ENCODE measurements around the gene NCBP3. TPM values are rescaled to one million over a fixed set of nuclear protein-coding genes. Genes with fewer than 3 reads are reported as not detected.
A peak's percentile ranks its signal among the peaks of the same experiment; 100 is the strongest.

The NCBP3 gene
- polyA plus RNA-seq, 1 donor = 75.0 TPM

- Histone ChIP-seq H3K36me3 (ENCODE audit: control insufficient read depth, insufficient read depth, low read length) (peaks cover 81% of the 10 kb centered on the region), H3K27me3 (ENCODE audit: control insufficient read depth, insufficient read depth, low read length) (no peaks in the 10 kb centered on the region), H3K9me3 (ENCODE audit: control insufficient read depth, low read depth, low read length) (no peaks in the 10 kb centered on the region), H3K4me1 (ENCODE audit: control insufficient read depth, insufficient read depth, low read length) (no peaks in the 10 kb centered on the region), H3K4me3 (ENCODE audit: low read length) (no peak overlapping the region), H3K27ac (ENCODE audit: low read length) (no peak overlapping the region)
- DNase-seq = no peak
- 100% methylated on average over 1 of the region's 15 CpGs for whole genome bisulfite sequencing (ENCODE audit: insufficient coverage, low lambda C conversion rate)
Observed at GRCh38 chr17:3813171-3813570, 32.9 kb downstream of the NCBP3 start.

- Histone ChIP-seq H3K4me1 (ENCODE audit: control insufficient read depth, insufficient read depth, low read length) (no peaks in the 10 kb centered on the region), H3K27me3 (ENCODE audit: control insufficient read depth, insufficient read depth, low read length) (no peaks in the 10 kb centered on the region), H3K9me3 (ENCODE audit: control insufficient read depth, low read depth, low read length) (no peaks in the 10 kb centered on the region), H3K4me3 (ENCODE audit: low read length) (no peak overlapping the region), H3K36me3 (ENCODE audit: control insufficient read depth, insufficient read depth, low read length) (peaks cover 82% of the 10 kb centered on the region), H3K27ac (ENCODE audit: low read length) (no peak overlapping the region)
- 100% methylated on average over 3 of the region's 12 CpGs for WGBS (ENCODE audit: insufficient coverage, low lambda C conversion rate)
- no peak for DNase-seq
Observed at GRCh38 chr17:3812771-3813170, 33.3 kb downstream of the NCBP3 start.

- no peak overlapping the region for H3K27ac ChIP-seq (ENCODE audit: low read length)
- H3K4me3 ChIP-seq (ENCODE audit: low read length) = no peak overlapping the region
- no peaks in the 10 kb centered on the region for H3K9me3 ChIP-seq (ENCODE audit: control insufficient read depth, low read depth, low read length)
- peaks cover 83% of the 10 kb centered on the region for H3K36me3 ChIP-seq (ENCODE audit: control insufficient read depth, insufficient read depth, low read length)
- no peaks in the 10 kb centered on the region for H3K27me3 ChIP-seq (ENCODE audit: control insufficient read depth, insufficient read depth, low read length)
- DNase-seq = no peak
- 81% methylated on average over 3 of the region's 10 CpGs for WGBS (ENCODE audit: insufficient coverage, low lambda C conversion rate)
- no peaks in the 10 kb centered on the region for H3K4me1 ChIP-seq (ENCODE audit: control insufficient read depth, insufficient read depth, low read length)
Observed at GRCh38 chr17:3812284-3812683, 33.8 kb downstream of the NCBP3 start.

GRCh38 chr17:3810019-3810418, 36.0 kb downstream of the NCBP3 start:
- H3K27me3 ChIP-seq (ENCODE audit: control insufficient read depth, insufficient read depth, low read length) = no peaks in the 10 kb centered on the region
- no CpG with 5 or more reads among the region's 4 CpGs for WGBS (ENCODE audit: insufficient coverage, low lambda C conversion rate)
- no peaks in the 10 kb centered on the region for H3K9me3 ChIP-seq (ENCODE audit: control insufficient read depth, low read depth, low read length)
- DNase-seq = no peak
- H3K36me3 ChIP-seq (ENCODE audit: control insufficient read depth, insufficient read depth, low read length) = peaks cover 69% of the 10 kb centered on the region
- H3K4me3 ChIP-seq (ENCODE audit: low read length) = no peak overlapping the region
- H3K4me1 ChIP-seq (ENCODE audit: control insufficient read depth, insufficient read depth, low read length) = peaks cover 8% of the 10 kb centered on the region
- no peak overlapping the region for H3K27ac ChIP-seq (ENCODE audit: low read length)

DNA sequence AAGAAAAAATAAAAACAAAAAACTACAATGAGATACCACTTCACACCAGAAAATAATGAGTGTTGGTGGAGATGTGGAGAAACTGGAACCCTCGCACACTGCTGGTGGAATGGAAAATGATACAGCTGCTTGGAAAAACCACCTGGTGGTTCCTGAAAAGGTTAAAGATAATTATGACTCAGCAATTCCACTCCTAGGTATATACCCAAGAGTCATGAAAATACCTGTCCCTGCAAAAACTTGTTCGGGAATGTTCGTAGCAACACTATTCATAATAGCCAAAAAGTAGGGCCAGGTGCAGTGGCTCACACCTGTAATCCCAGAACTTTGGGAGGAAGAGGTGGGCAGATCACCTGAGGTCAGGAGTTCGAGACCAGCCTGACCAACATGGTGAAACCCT, 36.9 kb downstream of the NCBP3 start:
- DNase-seq = no peak
- Histone ChIP-seq H3K27me3 (ENCODE audit: control insufficient read depth, insufficient read depth, low read length) (no peaks in the 10 kb centered on the region), H3K9me3 (ENCODE audit: control insufficient read depth, low read depth, low read length) (no peaks in the 10 kb centered on the region), H3K4me3 (ENCODE audit: low read length) (no peak overlapping the region), H3K36me3 (ENCODE audit: control insufficient read depth, insufficient read depth, low read length) (peaks cover 61% of the 10 kb centered on the region), H3K4me1 (ENCODE audit: control insufficient read depth, insufficient read depth, low read length) (peaks cover 17% of the 10 kb centered on the region), H3K27ac (ENCODE audit: low read length) (no peak overlapping the region)
- no CpG with 5 or more reads among the region's 4 CpGs for WGBS (ENCODE audit: insufficient coverage, low lambda C conversion rate)

DNA sequence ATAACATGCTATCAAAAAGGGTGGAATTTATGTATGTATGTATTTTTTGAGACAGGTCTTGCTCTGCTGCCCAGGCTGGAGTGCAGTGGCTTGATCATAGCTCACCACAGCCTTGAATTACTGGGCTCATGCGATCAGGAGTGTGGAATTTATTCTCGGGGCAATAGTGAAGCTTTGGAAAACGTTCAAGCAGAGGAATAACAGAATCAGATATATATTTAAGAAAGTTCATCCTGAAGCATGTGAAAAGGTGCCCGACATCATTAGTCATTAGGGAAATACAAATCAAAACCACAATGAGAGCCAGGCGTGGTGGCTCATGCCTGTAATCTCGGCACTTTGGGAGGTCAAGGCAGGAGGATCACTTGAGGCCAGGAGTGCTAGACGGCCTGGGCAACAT, 37.3 kb downstream of the NCBP3 start:
- no peak for DNase-seq
- Histone ChIP-seq H3K27ac (ENCODE audit: low read length) (no peak overlapping the region), H3K4me1 (ENCODE audit: control insufficient read depth, insufficient read depth, low read length) (peaks cover 20% of the 10 kb centered on the region), H3K36me3 (ENCODE audit: control insufficient read depth, insufficient read depth, low read length) (peaks cover 58% of the 10 kb centered on the region), H3K4me3 (ENCODE audit: low read length) (no peak overlapping the region), H3K9me3 (ENCODE audit: control insufficient read depth, low read depth, low read length) (no peaks in the 10 kb centered on the region), H3K27me3 (ENCODE audit: control insufficient read depth, insufficient read depth, low read length) (no peaks in the 10 kb centered on the region)
- 91% methylated on average over 3 of the region's 7 CpGs for WGBS (ENCODE audit: insufficient coverage, low lambda C conversion rate)

DNA sequence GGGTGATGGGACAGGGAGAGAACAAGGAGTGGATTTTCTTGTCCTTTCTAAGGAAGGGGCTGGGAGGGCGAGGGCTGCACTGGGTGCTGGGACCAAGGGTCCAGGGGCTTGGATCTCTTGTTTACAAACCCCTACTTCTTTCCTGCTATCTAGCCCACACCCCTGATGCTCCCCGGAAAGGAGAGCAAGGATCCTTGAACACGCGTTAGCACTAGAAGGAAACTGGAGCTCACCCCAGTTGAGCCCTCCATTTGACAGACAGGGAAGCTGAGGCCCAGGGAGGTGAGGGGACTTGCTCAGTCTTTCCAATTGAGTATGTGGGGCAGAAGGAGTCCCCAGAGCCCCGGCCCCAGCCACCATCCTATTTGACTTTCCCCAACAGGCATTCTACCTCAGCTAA, 40.5 kb downstream of the NCBP3 start:
- H3K27me3 ChIP-seq (ENCODE audit: control insufficient read depth, insufficient read depth, low read length) = no peaks in the 10 kb centered on the region
- WGBS (ENCODE audit: insufficient coverage, low lambda C conversion rate) = no CpG with 5 or more reads among the region's 5 CpGs
- H3K27ac ChIP-seq (ENCODE audit: low read length) = peak overlapping the region; percentile 55
- H3K4me3 ChIP-seq (ENCODE audit: low read length) = no peak overlapping the region
- no peaks in the 10 kb centered on the region for H3K9me3 ChIP-seq (ENCODE audit: control insufficient read depth, low read depth, low read length)
- H3K4me1 ChIP-seq (ENCODE audit: control insufficient read depth, insufficient read depth, low read length) = peaks cover 24% of the 10 kb centered on the region
- DNase-seq = no peak
- H3K36me3 ChIP-seq (ENCODE audit: control insufficient read depth, insufficient read depth, low read length) = peaks cover 33% of the 10 kb centered on the region

- H3K27ac ChIP-seq (ENCODE audit: low read length) = peak overlapping the region; percentile 55
Observed at GRCh38 chr17:3804503-3804931, 41.5 kb downstream of the NCBP3 start.

DNA sequence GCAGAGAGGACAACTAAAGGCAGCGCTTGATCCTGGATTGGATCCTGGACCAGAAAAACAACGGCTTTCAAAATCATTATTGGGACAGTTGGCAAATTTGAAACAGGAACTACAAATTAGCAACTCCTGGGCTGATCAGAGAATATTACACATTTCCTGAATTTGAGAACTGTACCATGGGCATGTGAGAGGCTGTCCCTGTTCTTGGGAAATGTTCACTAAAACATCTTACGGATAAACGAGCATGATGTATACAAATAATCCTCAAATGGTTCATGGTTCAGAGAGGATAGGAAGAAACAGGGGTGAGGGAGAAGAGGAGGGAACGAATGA, 42.8 kb downstream of the NCBP3 start:
- whole genome bisulfite sequencing (ENCODE audit: insufficient coverage, low lambda C conversion rate) = 73% methylated on average over 2 of the region's 5 CpGs
- peaks cover 24% of the 10 kb centered on the region for H3K4me1 ChIP-seq (ENCODE audit: control insufficient read depth, insufficient read depth, low read length)
- H3K4me3 ChIP-seq (ENCODE audit: low read length) = no peak overlapping the region
- H3K9me3 ChIP-seq (ENCODE audit: control insufficient read depth, low read depth, low read length) = no peaks in the 10 kb centered on the region
- DNase-seq = no peak
- peaks cover 16% of the 10 kb centered on the region for H3K36me3 ChIP-seq (ENCODE audit: control insufficient read depth, insufficient read depth, low read length)
- no peak overlapping the region for H3K27ac ChIP-seq (ENCODE audit: low read length)
- no peaks in the 10 kb centered on the region for H3K27me3 ChIP-seq (ENCODE audit: control insufficient read depth, insufficient read depth, low read length)

More at GRCh38 chr17:3804503-3804931, 41.5 kb downstream of the NCBP3 start:
- no peaks in the 10 kb centered on the region for H3K9me3 ChIP-seq (ENCODE audit: control insufficient read depth, low read depth, low read length)
- H3K36me3 ChIP-seq (ENCODE audit: control insufficient read depth, insufficient read depth, low read length) = peaks cover 25% of the 10 kb centered on the region
- no peak overlapping the region for H3K4me3 ChIP-seq (ENCODE audit: low read length)
- peak; percentile 71 to 88 for DNase-seq
- H3K27me3 ChIP-seq (ENCODE audit: control insufficient read depth, insufficient read depth, low read length) = no peaks in the 10 kb centered on the region
- no CpG with 5 or more reads among the region's 6 CpGs for WGBS (ENCODE audit: insufficient coverage, low lambda C conversion rate)
- peaks cover 24% of the 10 kb centered on the region for H3K4me1 ChIP-seq (ENCODE audit: control insufficient read depth, insufficient read depth, low read length)

DNA sequence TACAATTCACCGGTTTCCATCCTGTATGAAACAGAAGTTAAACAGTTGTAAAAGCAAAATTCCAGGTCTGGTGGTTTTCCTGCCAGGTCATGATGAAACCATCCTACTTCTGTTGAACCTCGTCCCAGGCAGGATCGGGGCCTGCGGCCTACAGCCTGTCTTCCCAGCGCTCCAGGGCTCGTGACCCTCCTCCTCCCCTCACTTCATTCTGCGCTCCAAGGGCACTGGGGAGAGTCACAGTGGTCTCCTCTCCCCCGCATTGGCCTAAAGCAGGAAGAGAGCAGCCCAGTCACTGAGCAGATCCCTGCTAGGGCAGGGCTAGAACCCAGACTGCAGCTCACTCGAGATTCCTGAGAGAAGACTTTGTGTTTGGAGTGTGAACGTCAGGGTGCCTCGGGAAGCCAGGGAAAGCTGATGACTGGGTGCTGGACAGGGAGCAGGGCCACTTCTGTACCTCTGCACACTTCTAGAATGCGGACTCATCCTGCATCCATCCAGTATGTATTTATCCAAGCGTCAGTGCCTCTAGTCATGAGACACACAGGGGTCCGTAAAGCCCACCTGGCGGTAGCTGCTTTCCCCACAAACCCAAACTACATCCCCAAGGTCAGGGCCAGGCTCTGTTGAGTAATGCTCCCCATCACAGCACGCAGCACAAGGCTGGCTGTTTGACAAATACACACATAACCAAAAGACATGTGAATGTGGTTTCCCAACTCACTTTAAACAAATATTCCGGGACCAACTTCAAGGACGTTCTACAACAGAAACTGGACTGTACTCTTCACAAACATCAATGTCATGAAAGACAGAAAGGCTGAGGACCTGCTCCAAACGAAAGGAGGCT, 43.4 kb downstream of the NCBP3 start:
- no peak for DNase-seq
- no peak overlapping the region for H3K27ac ChIP-seq (ENCODE audit: low read length)
- no peaks in the 10 kb centered on the region for H3K27me3 ChIP-seq (ENCODE audit: control insufficient read depth, insufficient read depth, low read length)
- no peaks in the 10 kb centered on the region for H3K9me3 ChIP-seq (ENCODE audit: control insufficient read depth, low read depth, low read length)
- H3K4me3 ChIP-seq (ENCODE audit: low read length) = no peak overlapping the region
- peaks cover 10% of the 10 kb centered on the region for H3K36me3 ChIP-seq (ENCODE audit: control insufficient read depth, insufficient read depth, low read length)
- no CpG with 5 or more reads among the region's 19 CpGs for WGBS (ENCODE audit: insufficient coverage, low lambda C conversion rate)
- peaks cover 24% of the 10 kb centered on the region for H3K4me1 ChIP-seq (ENCODE audit: control insufficient read depth, insufficient read depth, low read length)

GRCh38 chr17:3801792-3802191, 44.3 kb downstream of the NCBP3 start:
- no peak for DNase-seq
- Histone ChIP-seq H3K36me3 (ENCODE audit: control insufficient read depth, insufficient read depth, low read length) (peaks cover 9% of the 10 kb centered on the region), H3K9me3 (ENCODE audit: control insufficient read depth, low read depth, low read length) (no peaks in the 10 kb centered on the region), H3K4me3 (ENCODE audit: low read length) (no peak overlapping the region), H3K27me3 (ENCODE audit: control insufficient read depth, insufficient read depth, low read length) (no peaks in the 10 kb centered on the region), H3K4me1 (ENCODE audit: control insufficient read depth, insufficient read depth, low read length) (peaks cover 24% of the 10 kb centered on the region), H3K27ac (ENCODE audit: low read length) (no peak overlapping the region)
- WGBS (ENCODE audit: insufficient coverage, low lambda C conversion rate) = no CpG with 5 or more reads among the region's 10 CpGs
